PC-9 (cell line): ENCODE data around the gene TNFRSF8. TPM values are rescaled to one million over a fixed set of nuclear protein-coding genes. Genes with fewer than 3 reads are reported as not detected.

Experiments
- BruUV-seq: library from RNA; stranded (reverse); fragments of 400-500 nt; replicated peaks from 2 replicates; lab custom pipeline; 2021; lab: Mats Ljungman, UMichigan
- CTCF ChIA-PET: fragments of 300-600 bp; sonication (Branson Sonifier 250); formaldehyde crosslinking; loops from one replicate; lab custom pipeline; 2022; ENCODE audit warnings: antibody characterized with exemption; lab: Charles Lee
- POLR2A ChIA-PET: fragments of 300-600 bp; sonication (Branson Sonifier 250); formaldehyde crosslinking; loops from one replicate; lab custom pipeline; 2022; ENCODE audit warnings: antibody characterized with exemption; ENCODE audit not compliant: unreplicated experiment; lab: Charles Lee
- DNase-seq, 2 experiments: peaks; one replicate each; pipeline versions ENCODE4 v3.0.0 to v3.0.0-alpha.2; 2015 to 2022; ENCODE audit warnings: mixed read lengths in 1 of 2
- H2AFZ ChIP-seq: fragments of 200-600 bp; sonication (generic); 2 replicates; pipeline ENCODE4 v1.8.1; 2017; ENCODE audit warnings: antibody characterized with exemption
- H3F3A ChIP-seq: fragments of 200-600 bp; sonication (generic); 2 replicates; pipeline ENCODE4 v1.8.1; 2017; ENCODE audit warnings: antibody characterized with exemption, mild to moderate bottlenecking, low read depth; ENCODE audit not compliant: insufficient read depth
- H3K27ac ChIP-seq: fragments of 200-600 bp; sonication (generic); 2 replicates; pipeline ENCODE4 v1.6.1; 2016; ENCODE audit warnings: mixed run types
- H3K27me3 ChIP-seq: fragments of 200-600 bp; sonication (generic); 2 replicates; pipeline ENCODE4 v1.6.1; 2016; ENCODE audit warnings: low read depth, mixed run types; ENCODE audit not compliant: insufficient read depth
- H3K36me3 ChIP-seq: fragments of 200-600 bp; sonication (generic); 2 replicates; pipeline ENCODE4 v1.6.1; 2016; ENCODE audit warnings: low read depth, mixed run types
- H3K4me1 ChIP-seq: fragments of 200-600 bp; sonication (generic); replicated peaks from 2 replicates; pipeline ENCODE4 v1.6.1; 2016; ENCODE audit warnings: mixed run types; ENCODE audit not compliant: insufficient read depth
- H3K4me2 ChIP-seq: fragments of 200-600 bp; sonication (generic); 2 replicates; pipeline ENCODE4 v1.6.1; 2017; ENCODE audit warnings: mixed run types
- H3K4me3 ChIP-seq: fragments of 200-600 bp; sonication (generic); 2 replicates; pipeline ENCODE4 v1.6.1; 2016; ENCODE audit warnings: mixed run types
- H3K79me2 ChIP-seq: fragments of 200-600 bp; sonication (generic); 2 replicates; pipeline ENCODE4 v1.6.1; 2017; ENCODE audit warnings: low read depth, mixed run types
- H3K9me2 ChIP-seq: fragments of 200-600 bp; sonication (generic); 2 replicates; pipeline ENCODE4 v1.8.1; 2017; ENCODE audit warnings: mild to moderate bottlenecking; ENCODE audit not compliant: insufficient read depth
- H3K9me3 ChIP-seq: fragments of 200-600 bp; sonication (generic); 2 replicates; pipeline ENCODE4 v1.8.1; 2016; ENCODE audit warnings: low read depth; ENCODE audit not compliant: insufficient read depth
- H4K20me1 ChIP-seq: fragments of 200-600 bp; sonication (generic); 2 replicates; pipeline ENCODE4 v1.8.1; 2017; ENCODE audit not compliant: insufficient read depth
- CTCF ChIP-seq: fragments of 200-600 bp; sonication (generic); conservative IDR thresholded peaks from 2 replicates; pipeline ENCODE4 v1.6.1; 2017; ENCODE audit warnings: mixed run types, antibody characterized with exemption, mild to moderate bottlenecking, moderate library complexity
- EZH2 ChIP-seq: fragments of 200-600 bp; sonication (generic); IDR thresholded peaks from 2 replicates; pipeline ENCODE4 v1.8.0; 2017; ENCODE audit warnings: antibody characterized with exemption, low read depth
- intact Hi-C: fragments of 100-400 bp; cut with micrococcal nuclease; formaldehyde crosslinking; loops from one replicate; pipeline ENCODE4 v1.10.0; 2022; ENCODE audit not compliant: unreplicated experiment
- total RNA-seq: library from RNA; stranded (reverse); gene quantifications from 2 replicates; pipeline ENCODE4 v1.2.3, GENCODE V29; 2021

Gene TNFRSF8
- total RNA-seq, 1 experiment from 2014 or later = not detected

DNA sequence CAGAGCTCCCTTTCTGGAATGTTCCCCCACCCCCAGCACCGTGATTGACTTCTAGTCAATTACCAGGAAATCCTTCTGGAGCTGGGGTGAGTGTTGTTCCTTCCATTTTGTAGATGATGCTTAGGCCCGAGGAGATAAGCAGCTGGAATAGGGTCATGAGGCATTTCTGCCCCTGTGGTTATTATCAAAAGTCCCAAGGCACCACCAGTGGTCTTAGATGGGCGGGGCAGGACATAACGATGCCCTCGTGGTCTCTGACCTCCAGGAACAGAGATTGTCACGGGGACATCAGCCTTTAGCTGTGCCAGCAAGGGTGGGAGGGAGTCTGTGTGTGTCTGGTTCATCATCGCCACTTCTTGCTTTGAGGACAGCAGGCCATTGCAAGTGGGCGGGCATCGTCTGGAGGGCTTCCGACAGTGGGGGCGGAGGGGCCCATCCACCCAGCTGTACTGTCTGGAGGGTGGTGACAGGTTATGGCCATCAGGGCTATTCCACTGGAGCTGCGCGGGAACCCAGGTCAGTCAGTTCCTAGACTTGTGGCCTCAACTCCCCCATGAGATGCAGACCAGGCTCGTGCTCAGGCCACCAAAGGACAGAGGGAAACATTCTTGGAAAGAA lies 22.6 kb downstream of the TNFRSF8 start:
- DNase-seq = no peak
- no peaks in the 10 kb centered on the region for H4K20me1 ChIP-seq
- intact Hi-C loops = no loop called here
- H3K27me3 ChIP-seq = no peaks in the 10 kb centered on the region
- CTCF ChIA-PET = no interaction called here
- TF ChIP-seq CTCF = no peak
- no peak for TF ChIP-seq EZH2
- no peaks in the 10 kb centered on the region for H3K36me3 ChIP-seq
- H3K4me2 ChIP-seq = no peak overlapping the region
- no peaks in the 10 kb centered on the region for H3K79me2 ChIP-seq
- H2AFZ ChIP-seq = no peak overlapping the region
- no TSS peak for BruUV-seq
- no peaks in the 10 kb centered on the region for H3K4me1 ChIP-seq
- H3K9me2 ChIP-seq = no peaks in the 10 kb centered on the region
- no peaks in the 10 kb centered on the region for H3F3A ChIP-seq
- no peaks in the 10 kb centered on the region for H3K9me3 ChIP-seq
- POLR2A ChIA-PET = no interaction called here
- H3K4me3 ChIP-seq = no peak overlapping the region
- no peak overlapping the region for H3K27ac ChIP-seq

DNA sequence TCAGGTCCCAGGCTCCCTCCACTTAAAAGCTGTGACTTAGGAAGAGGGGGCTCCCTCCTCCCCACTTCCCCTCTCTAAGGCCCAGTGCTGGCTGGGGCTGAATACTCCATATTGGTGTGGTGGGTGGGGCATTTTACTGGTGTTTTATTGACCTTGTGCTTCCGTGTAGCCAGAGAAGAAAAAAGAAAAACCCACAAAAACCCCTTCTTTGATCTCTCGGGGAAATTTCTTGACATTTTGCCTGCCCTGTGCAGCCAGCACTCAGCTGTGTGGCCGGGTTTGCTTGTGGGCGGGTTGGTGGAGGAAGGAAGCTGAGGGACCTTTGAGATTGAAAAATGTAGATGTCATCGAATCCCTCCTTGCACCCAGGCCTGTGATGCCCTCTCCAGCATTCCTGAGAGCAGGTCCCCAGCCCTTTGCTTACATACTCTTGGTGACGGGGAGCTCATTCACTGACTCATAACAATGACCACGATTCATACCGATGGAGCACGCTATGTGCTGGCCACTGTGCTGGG lies 24.8 kb downstream of the TNFRSF8 start:
- H3K4me2 ChIP-seq = no peak overlapping the region
- TF ChIP-seq EZH2 = no peak
- TF ChIP-seq CTCF = no peak
- H2AFZ ChIP-seq = no peak overlapping the region
- H3K27me3 ChIP-seq = peaks cover 5% of the 10 kb centered on the region; the same call in 1 of the 2 replicates
- no peaks in the 10 kb centered on the region for H3F3A ChIP-seq
- no peaks in the 10 kb centered on the region for H3K9me3 ChIP-seq
- POLR2A ChIA-PET = no interaction called here
- no peaks in the 10 kb centered on the region for H4K20me1 ChIP-seq
- no peak for DNase-seq
- no TSS peak for BruUV-seq
- CTCF ChIA-PET = no interaction called here
- H3K4me1 ChIP-seq = no peaks in the 10 kb centered on the region
- no peak overlapping the region for H3K27ac ChIP-seq
- no peaks in the 10 kb centered on the region for H3K9me2 ChIP-seq
- intact Hi-C loops = no loop called here
- no peak overlapping the region for H3K4me3 ChIP-seq
- no peaks in the 10 kb centered on the region for H3K79me2 ChIP-seq
- H3K36me3 ChIP-seq = no peaks in the 10 kb centered on the region

DNA sequence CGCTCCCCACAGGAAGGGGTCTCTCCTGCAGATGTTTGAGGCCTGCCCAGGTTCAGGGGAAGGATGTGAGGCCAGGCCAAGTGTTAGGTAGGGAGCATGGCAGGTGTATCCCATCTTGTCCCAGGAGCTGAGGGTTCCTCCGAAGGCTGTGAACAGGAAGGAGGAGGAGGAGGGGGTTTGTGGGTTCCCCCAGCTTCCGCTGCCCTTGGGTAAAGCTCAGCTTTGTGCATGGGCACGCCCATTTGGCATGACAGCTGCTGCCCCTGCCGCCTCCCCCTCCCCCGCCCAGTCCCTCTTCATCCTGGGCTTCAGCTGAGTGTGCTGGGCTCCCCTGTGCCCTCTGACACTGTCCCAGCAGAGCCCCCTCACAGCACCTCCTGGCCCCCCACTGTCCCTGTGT lies 25.5 kb downstream of the TNFRSF8 start:
- no peak overlapping the region for H3K4me2 ChIP-seq
- no peak for DNase-seq
- H3K27me3 ChIP-seq = peaks cover 5% of the 10 kb centered on the region; the same call in 1 of the 2 replicates
- intact Hi-C loops = no loop called here
- no peaks in the 10 kb centered on the region for H3K9me2 ChIP-seq
- TF ChIP-seq EZH2 (no peak), CTCF (no peak)
- no peak overlapping the region for H3K4me3 ChIP-seq
- no peaks in the 10 kb centered on the region for H3F3A ChIP-seq
- no peaks in the 10 kb centered on the region for H3K36me3 ChIP-seq
- H3K79me2 ChIP-seq = no peaks in the 10 kb centered on the region
- H3K27ac ChIP-seq = no peak overlapping the region
- no TSS peak for BruUV-seq
- H4K20me1 ChIP-seq = no peaks in the 10 kb centered on the region
- H3K9me3 ChIP-seq = no peaks in the 10 kb centered on the region
- ChIA-PET CTCF (no interaction called here), POLR2A (no interaction called here)
- H3K4me1 ChIP-seq = no peaks in the 10 kb centered on the region
- no peak overlapping the region for H2AFZ ChIP-seq
